Neural progenitor cell (in vitro differentiated cells): Measurements from ENCODE around the gene RPS6KA3. TPM values are rescaled to one million over a fixed set of nuclear protein-coding genes. Genes with fewer than 3 reads are reported as not detected.
"Not testable (repeated sequence)": the region's sequence is repeated elsewhere in the genome, so short reads cannot be mapped to it uniquely, and the experiment has no call there.

ENCODE experiments used
- DNase-seq: peaks from one replicate; pipeline ENCODE4 v3.0.0-alpha.2; 2016; ENCODE audit warnings: low spot score
- H2AFZ ChIP-seq: fragments of 200-600 bp; sonication (generic); replicated peaks from 2 replicates; pipeline ENCODE4 v1.6.1; 2016; ENCODE audit warnings: antibody characterized with exemption
- H3F3A ChIP-seq: fragments of 200-600 bp; sonication (generic); 2 replicates; pipeline ENCODE4 v1.6.1; 2016; ENCODE audit warnings: antibody characterized with exemption, low read depth
- H3K27ac ChIP-seq: fragments of 200-600 bp; sonication (generic); 2 replicates; pipeline ENCODE4 v1.5.1; 2016; ENCODE audit warnings: mild to moderate bottlenecking
- H3K27me3 ChIP-seq: fragments of 200-600 bp; sonication (generic); 2 replicates; pipeline ENCODE4 v1.6.1; 2016; ENCODE audit warnings: mild to moderate bottlenecking, moderate library complexity
- H3K36me3 ChIP-seq: fragments of 200-600 bp; sonication (generic); 2 replicates; pipeline ENCODE4 v1.5.1; 2016
- H3K4me1 ChIP-seq: fragments of 200-600 bp; sonication (generic); 2 replicates; pipeline ENCODE4 v1.6.1; 2016; ENCODE audit warnings: mixed run types
- H3K4me2 ChIP-seq: fragments of 200-600 bp; sonication (generic); 2 replicates; pipeline ENCODE4 v1.6.1; 2016
- H3K4me3 ChIP-seq: fragments of 200-600 bp; sonication (generic); 2 replicates; pipeline ENCODE4 v1.5.1; 2016
- H3K79me2 ChIP-seq: fragments of 200-600 bp; sonication (generic); 2 replicates; pipeline ENCODE4 v1.6.1; 2016; ENCODE audit warnings: low read depth
- H3K9ac ChIP-seq: fragments of 200-600 bp; sonication (generic); 2 replicates; pipeline ENCODE4 v1.6.1; 2016
- H3K9me3 ChIP-seq: fragments of 200-600 bp; sonication (generic); 2 replicates; pipeline ENCODE4 v1.5.1; 2016; ENCODE audit warnings: low read depth
- H4K20me1 ChIP-seq: fragments of 200-600 bp; sonication (generic); 2 replicates; pipeline ENCODE4 v1.6.1; 2016; ENCODE audit warnings: low read depth
- H3K27ac Mint-ChIP-seq: 3 replicates; pipeline ENCODE4 v1.8.0; 2021; ENCODE audit warnings: mixed read lengths
- H3K27me3 Mint-ChIP-seq: 2 replicates; pipeline ENCODE4 v1.8.0; 2022; ENCODE audit warnings: low read depth, mild to moderate bottlenecking, inconsistent platforms, moderate library complexity, mixed read lengths; ENCODE audit not compliant: insufficient read depth
- H3K36me3 Mint-ChIP-seq: 3 replicates; pipeline ENCODE4 v1.8.0; 2021; ENCODE audit warnings: mixed read lengths
- H3K4me1 Mint-ChIP-seq: 3 replicates; pipeline ENCODE4 v1.8.0; 2021; ENCODE audit warnings: mixed read lengths
- H3K4me3 Mint-ChIP-seq: 3 replicates; pipeline ENCODE4 v1.8.0; 2021; ENCODE audit warnings: mild to moderate bottlenecking, moderate library complexity, mixed read lengths
- H3K9me3 Mint-ChIP-seq: 3 replicates; pipeline ENCODE4 v1.8.0; 2020; ENCODE audit warnings: mixed read lengths
- EZH2 ChIP-seq: fragments of 200-600 bp; sonication (generic); IDR thresholded peaks from 2 replicates; pipeline ENCODE4 v1.6.1; 2017; ENCODE audit warnings: antibody characterized with exemption, mild to moderate bottlenecking, moderate library complexity
- EZH2phosphoT487 ChIP-seq: fragments of 200-600 bp; sonication (generic); IDR thresholded peaks from 2 replicates; pipeline ENCODE4 v1.6.1; 2017; ENCODE audit warnings: antibody characterized with exemption
- total RNA-seq: library from RNA; depleted of rRNA; stranded (reverse); fragments of >200 nt; gene quantifications from 2 replicates; pipeline ENCODE4 v1.2.3, GENCODE V29; 2015; ENCODE audit warnings: low replicate concordance
- TF ChIP-seq, protein P1 (sequence below): fragments of 200-600 bp; sonication (generic); IDR thresholded peaks from 2 replicates; pipeline ENCODE4 v1.5.1; 2017; ENCODE audit warnings: antibody characterized with exemption, mild to moderate bottlenecking

The RPS6KA3 gene
- total RNA-seq, 1 donor from 2014 or later: 32.2 TPM

DNA sequence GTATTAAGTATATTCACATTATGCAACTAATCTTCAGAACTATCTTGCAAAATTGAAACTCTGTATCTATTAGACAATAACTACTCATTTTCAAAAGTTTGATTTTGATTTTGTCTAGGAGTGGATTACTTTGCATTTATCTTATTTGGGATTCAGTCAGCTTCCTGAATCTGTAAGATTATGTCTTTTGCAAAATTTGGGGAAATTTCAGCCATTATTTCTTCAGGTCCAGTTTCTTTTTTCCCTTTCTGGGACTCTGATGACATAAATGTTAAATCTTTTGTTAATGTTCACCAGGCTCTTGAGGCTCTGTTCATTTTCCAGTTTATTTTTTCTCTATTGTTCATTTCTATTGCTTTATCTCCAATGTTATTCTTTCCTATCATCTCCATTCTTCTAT, 15.0 kb downstream of the RPS6KA3 start:
- H3K4me3 ChIP-seq: no peak overlapping the region
- no peaks in the 10 kb centered on the region for H3K27me3 ChIP-seq
- no peaks in the 10 kb centered on the region for H4K20me1 ChIP-seq
- no peaks in the 10 kb centered on the region for H3K4me1 Mint-ChIP-seq
- H3K27me3 Mint-ChIP-seq: peaks cover 2% of the 10 kb centered on the region
- H3K36me3 ChIP-seq: no peaks in the 10 kb centered on the region
- H3K4me3 Mint-ChIP-seq: no peak overlapping the region
- H3K79me2 ChIP-seq: no peaks in the 10 kb centered on the region
- no peak overlapping the region for H3K4me2 ChIP-seq
- peaks cover 21% of the 10 kb centered on the region for H3K36me3 Mint-ChIP-seq
- no peak overlapping the region for H3K27ac ChIP-seq
- DNase-seq: no peak
- peaks cover 34% of the 10 kb centered on the region for H3K9me3 Mint-ChIP-seq
- H3K9me3 ChIP-seq: peaks cover 4% of the 10 kb centered on the region
- no peak overlapping the region for H3K27ac Mint-ChIP-seq
- no peaks in the 10 kb centered on the region for H3F3A ChIP-seq
- H3K4me1 ChIP-seq: no peaks in the 10 kb centered on the region
- H2AFZ ChIP-seq: no peak overlapping the region
- TF ChIP-seq EZH2: no peak
- no peak for TF ChIP-seq EZH2phosphoT487
- TF ChIP-seq, protein P1, sequence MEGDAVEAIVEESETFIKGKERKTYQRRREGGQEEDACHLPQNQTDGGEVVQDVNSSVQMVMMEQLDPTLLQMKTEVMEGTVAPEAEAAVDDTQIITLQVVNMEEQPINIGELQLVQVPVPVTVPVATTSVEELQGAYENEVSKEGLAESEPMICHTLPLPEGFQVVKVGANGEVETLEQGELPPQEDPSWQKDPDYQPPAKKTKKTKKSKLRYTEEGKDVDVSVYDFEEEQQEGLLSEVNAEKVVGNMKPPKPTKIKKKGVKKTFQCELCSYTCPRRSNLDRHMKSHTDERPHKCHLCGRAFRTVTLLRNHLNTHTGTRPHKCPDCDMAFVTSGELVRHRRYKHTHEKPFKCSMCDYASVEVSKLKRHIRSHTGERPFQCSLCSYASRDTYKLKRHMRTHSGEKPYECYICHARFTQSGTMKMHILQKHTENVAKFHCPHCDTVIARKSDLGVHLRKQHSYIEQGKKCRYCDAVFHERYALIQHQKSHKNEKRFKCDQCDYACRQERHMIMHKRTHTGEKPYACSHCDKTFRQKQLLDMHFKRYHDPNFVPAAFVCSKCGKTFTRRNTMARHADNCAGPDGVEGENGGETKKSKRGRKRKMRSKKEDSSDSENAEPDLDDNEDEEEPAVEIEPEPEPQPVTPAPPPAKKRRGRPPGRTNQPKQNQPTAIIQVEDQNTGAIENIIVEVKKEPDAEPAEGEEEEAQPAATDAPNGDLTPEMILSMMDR: no peak
- no peak overlapping the region for H3K9ac ChIP-seq

DNA sequence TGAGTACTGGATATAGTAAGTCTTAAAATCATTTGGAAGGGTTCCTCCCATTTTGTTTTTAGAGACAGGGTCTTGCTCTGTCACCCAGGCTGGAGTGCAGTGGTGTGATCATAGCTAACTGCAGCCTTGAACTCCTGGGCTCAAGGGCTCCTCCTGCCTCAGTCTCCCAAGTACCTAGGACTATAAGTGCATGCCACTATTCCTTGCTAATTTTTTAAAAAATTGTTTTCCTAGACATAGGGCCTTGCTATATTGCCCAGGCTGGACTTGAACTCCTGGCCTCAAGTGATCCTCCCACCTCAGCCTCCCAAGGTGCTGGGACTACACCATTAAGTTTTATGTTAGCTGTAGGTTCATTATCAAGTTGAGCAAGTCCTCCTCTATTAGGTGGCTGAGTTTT, 16.6 kb downstream of the RPS6KA3 start:
- not testable (repeated sequence) for H3K79me2 ChIP-seq, H3K36me3 ChIP-seq, H3K4me1 ChIP-seq, H4K20me1 ChIP-seq, H3K4me1 Mint-ChIP-seq, DNase-seq, H3K27me3 Mint-ChIP-seq, H3K4me3 Mint-ChIP-seq, H3F3A ChIP-seq, H3K27ac Mint-ChIP-seq, H3K27ac ChIP-seq, H3K9me3 ChIP-seq, H3K9ac ChIP-seq, H3K4me3 ChIP-seq, H3K27me3 ChIP-seq, H3K4me2 ChIP-seq, H2AFZ ChIP-seq
- H3K9me3 Mint-ChIP-seq: peaks cover 30% of the 10 kb centered on the region
- H3K36me3 Mint-ChIP-seq: peaks cover 17% of the 10 kb centered on the region

DNA sequence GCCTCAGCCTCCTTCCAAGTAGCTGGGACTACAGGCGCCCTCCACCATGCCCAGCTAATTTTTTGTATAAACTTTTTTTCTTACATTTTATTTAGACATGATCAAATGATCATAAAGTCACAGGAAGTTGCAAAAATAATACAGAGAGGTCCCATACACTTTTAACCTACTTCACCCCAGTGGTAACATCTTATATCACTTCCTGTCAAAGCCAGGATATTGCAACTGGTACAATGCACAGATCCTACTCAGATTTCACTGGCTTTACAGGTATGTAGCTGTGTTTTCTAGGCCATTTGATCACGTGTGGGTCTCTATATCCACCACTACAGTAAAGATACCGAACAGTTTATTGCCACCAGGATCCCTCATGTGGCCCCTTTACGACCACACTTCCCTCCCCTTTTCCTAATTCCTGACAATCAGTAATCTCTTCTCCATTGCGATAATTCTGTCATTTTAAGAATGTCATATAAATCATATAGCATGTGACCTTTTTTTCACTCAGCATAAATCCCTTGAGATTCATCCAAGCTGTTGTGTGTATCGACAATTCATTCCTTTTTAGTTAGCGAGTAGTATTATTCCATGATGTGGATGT, 18.0 kb downstream of the RPS6KA3 start:
- Histone ChIP-seq H3K9ac (no peak overlapping the region), H3K4me1 (no peaks in the 10 kb centered on the region), H3K27ac (no peak overlapping the region), H2AFZ (no peak overlapping the region), H3K27me3 (no peaks in the 10 kb centered on the region), H3K9me3 (peaks cover 4% of the 10 kb centered on the region), H3K36me3 (no peaks in the 10 kb centered on the region), H3K4me3 (no peak overlapping the region), H3K79me2 (peaks cover 10% of the 10 kb centered on the region), H3F3A (no peaks in the 10 kb centered on the region), H3K4me2 (no peak overlapping the region), H4K20me1 (no peaks in the 10 kb centered on the region)
- Mint-ChIP-seq H3K4me3 (no peak overlapping the region), H3K27ac (no peak overlapping the region), H3K9me3 (peaks cover 25% of the 10 kb centered on the region), H3K36me3 (peaks cover 16% of the 10 kb centered on the region), H3K27me3 (peaks cover 2% of the 10 kb centered on the region), H3K4me1 (no peaks in the 10 kb centered on the region)
- DNase-seq: no peak
- TF ChIP-seq EZH2 (no peak), EZH2phosphoT487 (no peak)
- TF ChIP-seq, protein P1: no peak

DNA sequence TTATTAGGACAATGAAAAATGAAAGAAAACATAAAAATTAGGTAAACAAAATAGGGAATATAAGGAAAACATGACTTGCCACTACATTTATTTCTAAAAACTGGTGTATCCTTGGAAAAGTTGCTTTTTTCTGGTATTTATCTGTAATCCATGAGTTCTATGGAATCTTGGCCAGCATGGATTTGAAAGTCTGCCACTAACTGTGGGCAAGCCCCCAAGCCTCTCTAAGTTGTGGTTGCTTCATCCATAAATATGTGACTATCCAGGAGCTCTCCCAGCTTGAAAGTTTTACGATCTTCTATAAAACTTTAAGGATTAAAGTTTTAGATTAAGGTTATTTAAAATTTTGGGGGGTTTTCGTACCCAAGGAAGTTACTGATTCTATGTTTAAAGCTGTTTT, 21.8 kb downstream of the RPS6KA3 start:
- H3K9me3 Mint-ChIP-seq: peaks cover 23% of the 10 kb centered on the region
- Histone ChIP-seq H3F3A (no peaks in the 10 kb centered on the region), H3K4me2 (no peak overlapping the region), H3K27ac (no peak overlapping the region), H4K20me1 (no peaks in the 10 kb centered on the region), H3K9ac (no peak overlapping the region), H3K9me3 (no peaks in the 10 kb centered on the region), H3K36me3 (peaks cover 7% of the 10 kb centered on the region), H3K4me1 (no peaks in the 10 kb centered on the region), H3K4me3 (no peak overlapping the region), H3K27me3 (no peaks in the 10 kb centered on the region), H3K79me2 (peaks cover 15% of the 10 kb centered on the region), H2AFZ (no peak overlapping the region)
- no peak for TF ChIP-seq EZH2phosphoT487
- TF ChIP-seq, protein P1: no peak
- TF ChIP-seq EZH2: no peak
- H3K36me3 Mint-ChIP-seq: peaks cover 11% of the 10 kb centered on the region
- H3K4me3 Mint-ChIP-seq: no peak overlapping the region
- no peak overlapping the region for H3K27ac Mint-ChIP-seq
- no peak for DNase-seq
- no peaks in the 10 kb centered on the region for H3K4me1 Mint-ChIP-seq
- H3K27me3 Mint-ChIP-seq: peaks cover 2% of the 10 kb centered on the region
